ENCODE measurements around the gene LCE1C.

Gene LCE1C

DNA sequence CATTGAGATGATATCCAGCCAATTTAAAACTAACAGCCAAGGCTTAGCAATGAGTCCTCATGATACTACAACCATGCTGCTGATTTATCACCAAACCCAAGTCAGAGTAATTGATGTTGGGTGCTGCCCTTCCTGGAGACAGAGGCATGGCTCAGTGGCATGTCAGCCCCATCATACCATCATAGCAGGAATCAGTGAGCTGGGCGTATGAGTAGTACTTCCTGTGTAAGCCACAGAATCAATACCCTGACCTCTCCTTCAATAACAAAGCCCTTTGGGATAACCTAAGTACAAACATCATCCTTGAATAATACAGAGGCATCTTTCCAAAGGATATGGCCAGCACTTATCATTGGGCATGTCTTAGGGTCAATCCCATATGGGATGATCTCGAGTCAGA is 23.4 kb downstream of the LCE1C start:
- TF ChIP-seq, protein P1, sequence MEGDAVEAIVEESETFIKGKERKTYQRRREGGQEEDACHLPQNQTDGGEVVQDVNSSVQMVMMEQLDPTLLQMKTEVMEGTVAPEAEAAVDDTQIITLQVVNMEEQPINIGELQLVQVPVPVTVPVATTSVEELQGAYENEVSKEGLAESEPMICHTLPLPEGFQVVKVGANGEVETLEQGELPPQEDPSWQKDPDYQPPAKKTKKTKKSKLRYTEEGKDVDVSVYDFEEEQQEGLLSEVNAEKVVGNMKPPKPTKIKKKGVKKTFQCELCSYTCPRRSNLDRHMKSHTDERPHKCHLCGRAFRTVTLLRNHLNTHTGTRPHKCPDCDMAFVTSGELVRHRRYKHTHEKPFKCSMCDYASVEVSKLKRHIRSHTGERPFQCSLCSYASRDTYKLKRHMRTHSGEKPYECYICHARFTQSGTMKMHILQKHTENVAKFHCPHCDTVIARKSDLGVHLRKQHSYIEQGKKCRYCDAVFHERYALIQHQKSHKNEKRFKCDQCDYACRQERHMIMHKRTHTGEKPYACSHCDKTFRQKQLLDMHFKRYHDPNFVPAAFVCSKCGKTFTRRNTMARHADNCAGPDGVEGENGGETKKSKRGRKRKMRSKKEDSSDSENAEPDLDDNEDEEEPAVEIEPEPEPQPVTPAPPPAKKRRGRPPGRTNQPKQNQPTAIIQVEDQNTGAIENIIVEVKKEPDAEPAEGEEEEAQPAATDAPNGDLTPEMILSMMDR (IDR thresholded peaks at IDR 0.05; ENCODE audit: control insufficient read depth, extremely low read depth, insufficient read depth), result no peak
- H3K4me3 ChIP-seq (ENCODE audit: low read depth, low read length), result no peak overlapping the region
- DNase-seq (ENCODE audit: low read depth), result no peak

DNA sequence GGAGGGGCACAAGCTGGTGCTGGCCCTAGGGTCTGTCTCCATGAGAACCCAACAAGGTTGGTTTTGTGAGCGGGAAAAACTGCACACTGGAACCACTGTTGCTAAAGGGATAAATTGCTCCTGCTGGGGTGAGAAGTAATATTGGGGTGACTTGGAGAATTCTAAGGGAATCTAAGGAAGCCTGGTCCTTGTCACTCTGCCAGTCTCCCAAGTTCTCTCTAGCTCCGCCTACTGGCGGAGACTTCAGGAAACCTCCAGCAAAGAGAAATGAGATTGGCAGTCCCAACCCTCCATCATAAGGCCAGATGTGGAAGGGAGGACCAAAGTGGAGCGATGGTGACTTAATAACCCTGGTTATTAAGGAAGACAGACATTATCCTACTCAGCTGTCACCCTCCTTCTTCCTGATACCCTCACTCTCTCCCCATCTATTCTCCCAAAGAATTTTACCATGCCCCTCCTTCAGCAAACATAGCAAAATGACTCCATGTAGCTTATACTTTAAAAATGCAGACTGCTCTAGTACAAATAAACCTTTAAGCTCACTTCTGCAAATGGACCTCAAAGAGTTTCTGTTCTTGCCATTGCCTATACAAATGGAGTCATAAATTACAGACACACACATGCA is 28.8 kb downstream of the LCE1C start:
- no peak overlapping the region for H3K4me3 ChIP-seq (ENCODE audit: low read depth, low read length)
- DNase-seq (ENCODE audit: low read depth), result no peak
- TF ChIP-seq, protein P1 (IDR thresholded peaks at IDR 0.05; ENCODE audit: control insufficient read depth, extremely low read depth, insufficient read depth), result peak; percentile 18; the same call in 1 of the 2 replicates

DNA sequence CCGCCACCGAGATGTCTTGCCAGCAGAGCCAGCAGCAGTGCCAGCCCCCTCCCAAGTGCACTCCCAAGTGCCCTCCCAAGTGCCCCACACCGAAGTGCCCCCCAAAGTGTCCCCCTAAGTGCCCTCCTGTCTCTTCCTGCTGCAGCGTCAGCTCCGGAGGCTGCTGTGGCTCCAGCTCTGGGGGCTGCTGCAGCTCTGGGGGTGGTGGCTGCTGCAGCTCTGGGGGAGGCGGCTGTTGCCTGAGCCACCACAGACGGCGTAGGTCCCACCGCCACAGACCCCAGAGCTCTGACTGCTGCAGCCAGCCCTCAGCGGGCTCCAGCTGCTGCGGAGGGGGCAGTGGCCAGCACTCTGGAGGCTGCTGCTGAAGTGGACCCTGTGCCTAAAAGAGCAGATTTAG is 30.1 kb downstream of the LCE1C start:
- no peak for DNase-seq (ENCODE audit: low read depth)
- TF ChIP-seq, protein P1 (IDR thresholded peaks at IDR 0.05; ENCODE audit: control insufficient read depth, extremely low read depth, insufficient read depth), result no peak
- H3K4me3 ChIP-seq (ENCODE audit: low read depth, low read length), result no peak overlapping the region

DNA sequence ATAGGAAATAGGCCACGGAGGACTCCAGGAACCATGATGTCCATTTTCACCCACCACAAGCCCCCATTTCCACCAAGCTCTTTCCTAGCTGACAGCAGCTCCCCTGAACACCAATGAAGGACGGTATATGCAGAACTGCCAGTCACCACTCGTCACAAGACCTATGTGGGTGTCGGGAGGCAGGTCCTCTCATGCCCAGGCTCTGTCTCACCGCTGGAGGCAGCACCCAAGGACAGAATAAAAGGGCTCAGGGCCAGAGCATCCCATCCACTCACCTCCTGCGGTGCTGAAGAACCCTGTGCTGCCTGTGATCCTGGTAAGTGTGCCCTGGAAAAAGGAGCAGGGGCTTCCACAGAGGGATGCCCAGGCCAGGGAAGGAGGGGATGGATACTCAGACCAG is 31.6 kb downstream of the LCE1C start, which contains the start of gene LCE1F:
Gene LCE1F (plus strand): TSS at position 266 of the 400 bp plus-strand sequence. CDS start 1,232 bp downstream, outside the sequence.
- H3K4me3 ChIP-seq (ENCODE audit: low read depth, low read length), result no peak within 1 kb of the TSS
- TF ChIP-seq, protein P1 (IDR thresholded peaks at IDR 0.05; ENCODE audit: control insufficient read depth, extremely low read depth, insufficient read depth), result no peak
- no peak for DNase-seq (ENCODE audit: low read depth)

DNA sequence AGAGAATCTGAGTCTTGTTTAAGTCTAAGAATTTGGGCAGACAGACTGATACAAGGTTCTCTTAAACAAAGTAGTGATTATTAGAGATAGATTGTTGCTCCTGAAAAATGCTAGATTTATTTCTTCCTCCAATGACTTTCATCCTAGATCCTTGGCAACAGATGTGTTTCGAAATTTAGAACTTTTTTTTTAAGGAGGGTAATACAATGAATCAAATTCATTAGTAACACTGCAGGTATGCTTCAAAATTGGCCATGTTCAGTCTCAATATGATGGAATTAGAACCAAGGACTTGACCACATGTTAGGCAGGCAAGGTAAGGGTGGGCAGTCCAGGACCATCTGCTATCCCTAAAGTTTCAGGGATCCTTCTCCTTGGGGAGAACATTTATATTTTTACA is 36.0 kb downstream of the LCE1C start:
- H3K4me3 ChIP-seq (ENCODE audit: low read depth, low read length), result no peak overlapping the region
- DNase-seq (ENCODE audit: low read depth), result no peak
- TF ChIP-seq, protein P1 (IDR thresholded peaks at IDR 0.05; ENCODE audit: control insufficient read depth, extremely low read depth, insufficient read depth), result no peak

DNA sequence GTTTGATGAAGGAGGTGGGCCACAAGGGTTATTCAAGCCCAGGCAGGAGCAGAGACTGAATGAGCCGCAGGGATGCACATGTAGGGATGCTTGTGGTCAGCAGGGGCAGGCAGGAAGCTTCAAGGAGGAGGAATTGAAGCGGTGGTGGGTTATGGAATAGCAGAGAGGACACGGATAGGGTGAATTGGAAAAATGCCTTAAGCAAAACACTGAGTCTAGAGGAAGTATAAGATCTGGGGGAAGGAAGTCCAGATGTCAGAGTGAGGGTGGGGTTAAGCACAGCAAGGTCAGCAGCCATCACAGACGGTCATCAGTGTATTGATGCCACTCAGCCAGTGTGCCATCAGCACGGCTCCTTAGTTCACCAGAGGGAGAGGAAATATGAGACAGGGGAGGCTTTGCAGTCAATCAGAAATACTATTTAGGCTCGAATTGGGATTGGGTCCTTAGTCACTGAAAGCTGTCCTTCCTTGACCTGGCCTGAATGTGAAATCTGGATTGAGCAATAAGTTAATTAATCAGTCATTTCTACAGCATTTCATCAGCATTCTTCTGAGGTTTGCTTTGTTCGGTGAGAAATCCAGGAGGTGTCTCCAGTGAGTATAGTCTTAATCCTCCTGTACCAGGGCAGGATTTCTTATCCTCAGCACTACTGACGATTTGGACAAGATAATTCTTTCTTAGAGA is 37.5 kb downstream of the LCE1C start:
- no peak for DNase-seq (ENCODE audit: low read depth)
- no peak overlapping the region for H3K4me3 ChIP-seq (ENCODE audit: low read depth, low read length)
- TF ChIP-seq, protein P1 (IDR thresholded peaks at IDR 0.05; ENCODE audit: control insufficient read depth, extremely low read depth, insufficient read depth), result no peak
